Epithelial cell of proximal tubule (primary cell): Measurements from ENCODE around the gene SYNGR4. TPM values are rescaled to one million over a fixed set of nuclear protein-coding genes. Genes with fewer than 3 reads are reported as not detected.
"Not testable (repeated sequence)": the region's sequence is repeated elsewhere in the genome, so short reads cannot be mapped to it uniquely, and the experiment has no call there.

Experiments
- DNase-seq: peaks from one replicate; pipeline ENCODE4 v3.0.0-alpha.2; 2011; ENCODE audit warnings: low read depth
- H3K4me3 ChIP-seq: 2 replicates; pipeline ENCODE4 v1.5.1; 2011; ENCODE audit warnings: low read depth, mild to moderate bottlenecking, low read length
- CTCF ChIP-seq: conservative IDR thresholded peaks from 2 replicates; pipeline ENCODE4 v1.5.1; 2012; ENCODE audit warnings: low read depth, mild to moderate bottlenecking, low read length
- total RNA-seq: library from RNA; depleted of rRNA; stranded (reverse); fragments of >200 nt; gene quantifications from 2 replicates; pipeline ENCODE4 v1.2.3, GENCODE V29; 2015

Gene SYNGR4
- total RNA-seq, 1 donor from 2014 or later: not detected

DNA sequence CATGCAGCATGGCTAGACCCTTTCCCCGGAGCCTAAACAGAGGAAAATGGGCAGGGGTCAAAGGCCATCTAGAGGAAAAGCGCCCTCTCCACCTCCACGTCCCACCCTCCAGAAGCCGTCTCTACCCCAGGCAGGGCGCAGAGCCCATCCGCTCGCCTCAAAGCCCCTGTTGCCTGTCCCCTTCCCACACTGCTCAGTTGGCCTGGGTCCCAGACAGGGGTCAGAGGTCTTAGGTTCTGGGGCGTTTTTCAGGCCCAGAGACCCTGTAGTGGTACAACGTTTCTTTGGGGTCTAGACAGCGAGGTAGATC lies 712 bp upstream of the SYNGR4 start:
- DNase-seq: no peak
- H3K4me3 ChIP-seq: peak overlapping the region; percentile 83
- TF ChIP-seq CTCF: no peak

- TF ChIP-seq CTCF: no peak
- H3K4me3 ChIP-seq: peak overlapping the region; percentile 83
- no peak for DNase-seq
These were observed 606 bp downstream of the SYNGR4 start for GRCh38 chr19:48364598-48365348.

- no peak for DNase-seq
- TF ChIP-seq CTCF: no peak
- no peak overlapping the region for H3K4me3 ChIP-seq
These were observed 1.4 kb downstream of the SYNGR4 start for GRCh38 chr19:48365602-48366001.

- no peak overlapping the region for H3K4me3 ChIP-seq
- no peak for DNase-seq
- TF ChIP-seq CTCF: no peak
These were observed 3.7 kb downstream of the SYNGR4 start for GRCh38 chr19:48367855-48368254.

- DNase-seq: no peak
- no peak for TF ChIP-seq CTCF
- no peak overlapping the region for H3K4me3 ChIP-seq
These were observed 4.8 kb downstream of the SYNGR4 start for GRCh38 chr19:48368936-48369335.

DNA sequence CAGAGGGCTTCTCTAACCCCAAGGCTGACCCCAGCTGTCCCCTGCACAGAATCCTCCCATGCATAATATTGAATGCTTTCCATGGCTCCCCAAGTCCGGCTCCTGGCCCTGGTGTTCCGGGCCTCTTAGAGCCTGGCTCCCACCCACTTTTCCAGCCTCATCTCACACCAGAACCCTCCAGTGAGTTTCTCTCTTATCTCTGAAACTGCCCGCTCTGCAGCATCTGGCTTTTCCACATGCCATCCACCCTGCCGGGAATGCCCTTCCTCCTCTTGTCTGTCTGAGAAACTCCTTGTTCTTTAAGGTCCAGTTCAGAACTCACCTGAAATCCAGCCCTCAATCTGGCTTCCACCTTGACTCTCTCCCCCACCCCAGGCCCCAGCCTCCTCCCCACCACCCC lies 6.8 kb downstream of the SYNGR4 start:
- no peak for TF ChIP-seq CTCF
- H3K4me3 ChIP-seq: no peak overlapping the region
- DNase-seq: no peak

DNA sequence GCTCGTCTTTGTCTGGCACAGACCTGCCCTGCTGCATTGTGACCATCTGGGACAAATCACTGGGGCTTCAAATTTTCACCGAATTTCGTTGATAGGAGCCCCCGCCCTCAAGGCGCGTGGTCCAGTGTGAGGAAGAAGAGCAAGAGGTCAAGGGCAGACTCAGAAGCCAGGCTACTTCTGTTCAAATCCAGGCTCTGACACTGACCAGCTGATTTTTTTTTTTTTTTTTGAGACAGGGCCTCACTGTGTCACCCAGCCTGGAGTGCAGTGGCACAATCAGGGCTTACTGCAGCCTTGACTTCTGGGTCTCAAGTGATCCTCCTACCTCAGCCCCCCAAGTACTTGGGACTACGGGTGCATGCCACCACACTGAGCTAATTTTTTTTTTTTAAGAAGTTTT lies 7.2 kb downstream of the SYNGR4 start:
- TF ChIP-seq CTCF: no peak
- no peak overlapping the region for H3K4me3 ChIP-seq
- no peak for DNase-seq

DNA sequence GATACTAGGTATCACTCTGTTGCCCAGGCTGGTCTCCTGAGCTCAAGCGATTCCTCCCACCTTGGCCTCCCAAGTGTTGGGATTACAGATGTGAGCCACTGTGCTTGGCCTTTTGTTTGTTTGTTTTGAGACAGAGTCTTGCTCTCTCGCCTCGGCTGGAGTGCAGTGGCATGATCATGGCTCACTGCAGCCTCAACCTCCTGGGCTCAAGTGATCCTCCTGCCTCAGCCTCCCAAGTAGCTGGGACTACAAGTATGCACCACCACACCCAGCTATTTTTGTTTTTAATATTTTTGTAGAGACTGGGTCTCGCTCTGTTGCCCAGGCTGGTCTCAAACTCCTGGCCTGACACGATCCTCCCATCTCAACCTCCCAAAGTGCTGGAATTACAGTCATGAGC lies 7.6 kb downstream of the SYNGR4 start:
- not testable (repeated sequence) for DNase-seq, H3K4me3 ChIP-seq
